HepG2 (cell line): Measurements from ENCODE around the gene L3MBTL4. TPM values are rescaled to one million over a fixed set of nuclear protein-coding genes. Genes with fewer than 3 reads are reported as not detected.

ENCODE experiments used
- ASH2L ChIP-seq: fragments of 300-600, 200-600 bp; sonication (generic); IDR thresholded peaks from 2 replicates; pipeline ENCODE4 v1.7.0; 2017; ENCODE audit warnings: low read depth, mild to moderate bottlenecking, moderate library complexity, mixed read lengths, low read length; ENCODE audit not compliant: insufficient read length
- CREM ChIP-seq, 2 experiments: sonication (generic) in 1 of 2; formaldehyde crosslinking in 1 of 2; IDR thresholded peaks; 2 replicates each; pipeline versions ENCODE4 v1.4.0 to v1.6.1; 2016 to 2020; ENCODE audit warnings: antibody characterized with exemption in 1 of 2, mild to moderate bottlenecking in 1 of 2, missing genetic modification reagents in 1 of 2
- ELK4 ChIP-seq: sonication (generic); formaldehyde crosslinking; IDR thresholded peaks from 2 replicates; pipeline ENCODE4 v1.9.0; 2021; ENCODE audit warnings: missing genetic modification reagents, borderline replicate concordance
- HDAC1 ChIP-seq: sonication (generic); formaldehyde crosslinking; IDR thresholded peaks from 2 replicates; pipeline ENCODE4 v1.5.1; 2020; ENCODE audit warnings: mild to moderate bottlenecking, missing genetic modification reagents
- HNF4G ChIP-seq, 2 experiments: sonication (generic) in 1 of 2; formaldehyde crosslinking in 1 of 2; IDR thresholded peaks; 2 replicates each; pipeline versions ENCODE4 v1.4.0 to v1.6.1; 2011 to 2020; ENCODE audit warnings: borderline replicate concordance in 2 of 2, low read depth in 2 of 2, mild to moderate bottlenecking in 2 of 2, low read length in 1 of 2, missing genetic modification reagents in 1 of 2, moderate library complexity in 1 of 2
- KDM3A ChIP-seq: IDR thresholded peaks from 2 replicates; pipeline ENCODE4 v1.6.1; 2018; ENCODE audit warnings: low read depth, missing compliant biosample characterization
- MXD1 ChIP-seq: sonication (generic); formaldehyde crosslinking; IDR thresholded peaks from 2 replicates; pipeline ENCODE4 v1.4.0; 2020; ENCODE audit warnings: mild to moderate bottlenecking, missing genetic modification reagents
- NFAT5 ChIP-seq: sonication (generic); formaldehyde crosslinking; IDR thresholded peaks from 2 replicates; pipeline ENCODE4 v1.4.0; 2020; ENCODE audit warnings: missing genetic modification reagents
- ZBTB10 ChIP-seq: sonication (generic); formaldehyde crosslinking; IDR thresholded peaks from 2 replicates; pipeline ENCODE4 v1.4.0; 2020; ENCODE audit warnings: missing genetic modification reagents, borderline replicate concordance
- ZBTB7A ChIP-seq: sonication (generic); formaldehyde crosslinking; IDR thresholded peaks from 2 replicates; pipeline ENCODE4 v1.8.0; 2022; ENCODE audit warnings: mild to moderate bottlenecking, missing genetic modification reagents
- ZNF317 ChIP-seq: sonication (generic); formaldehyde crosslinking; IDR thresholded peaks from 2 replicates; pipeline ENCODE4 v1.5.0; 2020; ENCODE audit warnings: mild to moderate bottlenecking, missing genetic modification reagents
- ZNF430 ChIP-seq: sonication (generic); formaldehyde crosslinking; IDR thresholded peaks from 2 replicates; pipeline ENCODE4 v1.9.0; 2021; ENCODE audit warnings: mild to moderate bottlenecking, missing genetic modification reagents
- ZNF512B ChIP-seq: sonication (generic); formaldehyde crosslinking; IDR thresholded peaks from 2 replicates; pipeline ENCODE4 v1.5.1; 2020; ENCODE audit warnings: missing genetic modification reagents, mild to moderate bottlenecking, borderline replicate concordance
- ZNF792 ChIP-seq: IDR thresholded peaks from 2 replicates; pipeline ENCODE4 v1.6.1; 2016
- polyA plus RNA-seq, 8 experiments: library from polyadenylated mRNA; depleted of rRNA in 3 of 8; stranded (reverse) in 7 of 8; unstranded in 1 of 8; fragments of >200 nt; fragmentation: Illumina TruSeq in 4 of 8; extraction: Trizol in 4 of 8; gene quantifications; 2 replicates each; pipeline versions ENCODE4 v1.2.1 to v1.2.3, GENCODE V29; 2011 to 2016; ENCODE audit warnings: low read depth in 4 of 8, missing spikeins in 1 of 8, mixed read lengths in 1 of 8; ENCODE audit not compliant: insufficient read depth in 1 of 8
- total RNA-seq, 5 experiments: library from RNA; depleted of rRNA; stranded (reverse); fragments of >200 nt; fragmentation: Illumina TruSeq; extraction: Trizol; gene quantifications; 2 replicates each; pipeline ENCODE4 v1.2.3, GENCODE V29; 2016; ENCODE audit warnings: low read depth in 1 of 5

Gene L3MBTL4
- total and polyA plus RNA-seq, 2 of the 13 experiments (the other 11 are each of a cell fraction or from before 2014, with no cell fraction given), result 10.8 to 13.3 TPM

- TF ChIP-seq ELK4 (no peak), ASH2L (peak; percentile 69), ZNF792 (CRISPR knock-in tag) (no peak), NFAT5 (CRISPR knock-in tag) (no peak), HNF4G (IDR thresholded peaks at IDR 0.05; ENCODE audit: borderline replicate concordance, low read depth, low read length) (0 out of 2 replicates have a peak, but pooled peaks have one; percentile 21), HNF4G (CRISPR knock-in tag; IDR thresholded peaks at IDR 0.05; ENCODE audit: borderline replicate concordance, low read depth) (no peak), MXD1 (CRISPR knock-in tag) (no peak), ZBTB10 (no peak), ZNF512B (no peak), ZNF317 (CRISPR knock-in tag) (no peak), CREM (IDR thresholded peaks at IDR 0.05) (peak; percentile 32; the same call in 1 of the 2 replicates), CREM (CRISPR knock-in tag; IDR thresholded peaks at IDR 0.05) (no peak), HDAC1 (no peak; the same call in 1 of the 2 replicates), ZBTB7A (CRISPR knock-in tag) (no peak), KDM3A (CRISPR knock-in tag) (no peak), ZNF430 (no peak)
Observed at GRCh38 chr18:6406075-6406909, 8.4 kb downstream of the L3MBTL4 start (continued).
